SK-N-SH (cell line): ENCODE results near the gene COX10. TPM values are rescaled to one million over a fixed set of nuclear protein-coding genes. Genes with fewer than 3 reads are reported as not detected.

Experiments used
- CTCF ChIA-PET: fragments of 300-600, 350-600 bp; formaldehyde crosslinking; extraction: SDS; loops from one replicate; lab custom pipeline; 2021; lab: Yijun Ruan, JAX
- POLR2A ChIA-PET: fragments of 350-600 bp; sonication (Branson Sonifier 250); formaldehyde crosslinking; extraction: SDS; loops from one replicate; lab custom pipeline; 2020; ENCODE audit warnings: antibody characterized with exemption, inconsistent platforms; lab: Yijun Ruan, JAX
- DNase-seq: peaks from one replicate; pipeline ENCODE4 v3.0.0; 2012
- H2AFZ ChIP-seq: fragments of 200-600 bp; sonication (generic); 2 replicates; pipeline ENCODE4 v1.8.1; 2016; ENCODE audit warnings: antibody characterized with exemption, mild to moderate bottlenecking, low read depth
- H3F3A ChIP-seq: fragments of 200-600 bp; sonication (generic); replicated peaks from 2 replicates; pipeline ENCODE3; 2016; ENCODE audit warnings: antibody characterized with exemption, mild to moderate bottlenecking; ENCODE audit not compliant: insufficient read depth
- H3K27ac ChIP-seq, 2 experiments: fragments of 200-500 bp in 1 of 2; fragments of 200-600 bp in 1 of 2; sonication (Bioruptor generic) in 1 of 2; sonication (generic), shearing (Covaris generic) in 1 of 2; 2 replicates each; pipeline versions ENCODE4 v1.5.1 to v1.6.1; 2014 to 2016; ENCODE audit warnings: low read depth in 2 of 2, inconsistent platforms in 1 of 2, low read length in 1 of 2, mild to moderate bottlenecking in 1 of 2, mixed read lengths in 1 of 2
- H3K27me3 ChIP-seq: fragments of 200-600 bp; sonication (generic), shearing (Covaris generic); 2 replicates; pipeline ENCODE4 v1.6.1; 2016; ENCODE audit warnings: mixed run types; ENCODE audit not compliant: insufficient read depth
- H3K36me3 ChIP-seq, 2 experiments: fragments of 200-500 bp in 1 of 2; fragments of 200-600 bp in 1 of 2; sonication (Bioruptor generic) in 1 of 2; sonication (generic) in 1 of 2; replicated peaks in 1 of 2; 2 replicates each; pipeline versions ENCODE3 to v1.5.1; 2014 to 2016; ENCODE audit warnings: low read length in 1 of 2, mild to moderate bottlenecking in 1 of 2; ENCODE audit not compliant: insufficient read depth in 2 of 2, control insufficient read depth in 1 of 2
- H3K4me1 ChIP-seq, 2 experiments: fragments of 200-500 bp in 1 of 2; fragments of 200-600 bp in 1 of 2; sonication (Bioruptor generic) in 1 of 2; sonication (generic), shearing (Covaris generic) in 1 of 2; 2 replicates each; pipeline versions ENCODE4 v1.5.1 to v1.6.1; 2014 to 2016; ENCODE audit warnings: low read depth in 1 of 2, low read length in 1 of 2, mixed run types in 1 of 2; ENCODE audit not compliant: insufficient read depth in 2 of 2, control insufficient read depth in 1 of 2
- H3K4me2 ChIP-seq: fragments of 200-600 bp; sonication (generic), shearing (Covaris generic); 2 replicates; pipeline ENCODE4 v1.6.1; 2017; ENCODE audit warnings: mixed run types
- H3K4me3 ChIP-seq, 2 experiments: fragments of 200-500 bp in 1 of 2; fragments of 200-600 bp in 1 of 2; sonication (Bioruptor generic) in 1 of 2; sonication (generic), shearing (Covaris generic) in 1 of 2; 2 replicates each; pipeline versions ENCODE4 v1.5.1 to v1.8.1; 2014 to 2016; ENCODE audit warnings: low read depth in 2 of 2, inconsistent platforms in 1 of 2, low read length in 1 of 2, mild to moderate bottlenecking in 1 of 2, mixed read lengths in 1 of 2, moderate library complexity in 1 of 2
- H3K79me2 ChIP-seq: fragments of 200-600 bp; sonication (generic); 2 replicates; pipeline ENCODE4 v1.8.1; 2017; ENCODE audit warnings: mild to moderate bottlenecking; ENCODE audit not compliant: insufficient read depth
- H3K9ac ChIP-seq: fragments of 200-600 bp; sonication (generic); 2 replicates; pipeline ENCODE4 v1.6.1; 2017; ENCODE audit warnings: mixed run types
- H3K9me2 ChIP-seq: fragments of 200-600 bp; sonication (generic); 2 replicates; pipeline ENCODE4 v1.6.1; 2017; ENCODE audit warnings: mixed run types
- H3K9me3 ChIP-seq: fragments of 200-600 bp; sonication (generic); 2 replicates; pipeline ENCODE4 v1.6.1; 2017; ENCODE audit warnings: mixed run types, mild to moderate bottlenecking, moderate library complexity
- H4K20me1 ChIP-seq: fragments of 200-600 bp; sonication (generic); 2 replicates; pipeline ENCODE4 v1.6.1; 2017; ENCODE audit warnings: mild to moderate bottlenecking, mixed run types; ENCODE audit not compliant: insufficient read depth
- CHD2 ChIP-seq: fragments of 150-350 bp; IDR thresholded peaks from 2 replicates; pipeline ENCODE4 v1.6.1; 2018; ENCODE audit warnings: low read length; ENCODE audit not compliant: partially characterized antibody
- FOSL2 ChIP-seq: IDR thresholded peaks from 2 replicates; pipeline ENCODE4 v1.4.0; 2012; ENCODE audit warnings: low read depth, mild to moderate bottlenecking, moderate library complexity, borderline replicate concordance
- FOXJ3 ChIP-seq: sonication (generic); formaldehyde crosslinking; IDR thresholded peaks from 2 replicates; pipeline ENCODE4 v1.5.1; 2020; ENCODE audit warnings: mild to moderate bottlenecking, missing genetic modification reagents
- FOXM1 ChIP-seq: IDR thresholded peaks from 2 replicates; pipeline ENCODE4 v1.4.0; 2012; ENCODE audit warnings: low read depth, mild to moderate bottlenecking
- GATA2 ChIP-seq: sonication (generic); formaldehyde crosslinking; IDR thresholded peaks from 2 replicates; pipeline ENCODE4 v1.5.0; 2020; ENCODE audit warnings: mild to moderate bottlenecking, missing genetic modification reagents
- MEF2A ChIP-seq: IDR thresholded peaks from 2 replicates; pipeline ENCODE4 v1.4.0; 2012; ENCODE audit warnings: low read depth, borderline replicate concordance
- NFIC ChIP-seq: IDR thresholded peaks from 2 replicates; pipeline ENCODE4 v1.4.0; 2012; ENCODE audit warnings: borderline replicate concordance
- NRF1 ChIP-seq: IDR thresholded peaks from 2 replicates; pipeline ENCODE4 v1.6.1; 2012; ENCODE audit warnings: low read depth, mild to moderate bottlenecking, low read length
- PBX3 ChIP-seq: IDR thresholded peaks from 2 replicates; pipeline ENCODE4; 2012
- RAD21 ChIP-seq: IDR thresholded peaks from 2 replicates; pipeline ENCODE4 v1.6.1; 2012; ENCODE audit warnings: mild to moderate bottlenecking, low read length
- TEAD4 ChIP-seq: IDR thresholded peaks from 2 replicates; pipeline ENCODE4 v1.4.0; 2012; ENCODE audit warnings: mild to moderate bottlenecking, borderline replicate concordance; ENCODE audit not compliant: insufficient read depth
- YY1 ChIP-seq: IDR thresholded peaks from 2 replicates; pipeline ENCODE4 v1.4.0; 2012; ENCODE audit warnings: low read depth, mild to moderate bottlenecking
- WGBS: methylation state at CpG from one replicate; pipeline ENCODE4 v1.1.6; 2017; ENCODE audit warnings: low lambda C conversion rate; 5-methylcytosine and 5-hydroxymethylcytosine counted together
- polyA plus RNA-seq, 3 experiments: library from polyadenylated mRNA; depleted of rRNA; stranded (reverse); fragments of >200 nt; gene quantifications; 2 replicates each; pipeline ENCODE4 v1.2.3, GENCODE V29; 2012
- TF ChIP-seq, protein P1 (sequence below): IDR thresholded peaks from 2 replicates; pipeline ENCODE4 v1.4.0; 2012; ENCODE audit warnings: low read depth, borderline replicate concordance
- TF ChIP-seq, protein P2 (sequence below): fragments of 150-350 bp; IDR thresholded peaks from 2 replicates; pipeline ENCODE4 v1.6.1; 2016; ENCODE audit warnings: mild to moderate bottlenecking, low read depth, low read length
- TF ChIP-seq, protein P3 (sequence below): IDR thresholded peaks from 2 replicates; pipeline ENCODE4 v1.6.1; 2012; ENCODE audit warnings: mild to moderate bottlenecking, low read depth, low read length, moderate library complexity

Gene COX10
- polyA plus RNA-seq, 1 of the 3 experiments (the other 2 are of a cell fraction) = 8.7 TPM

GRCh38 chr17:14104734-14105133, 35.4 kb downstream of the COX10 start:
- ChIA-PET POLR2A (no interaction called here), CTCF (no interaction called here)
- no peaks in the 10 kb centered on the region for H3K27me3 ChIP-seq
- H3K36me3 ChIP-seq = peaks cover 3 to 21% of the 10 kb centered on the region in 2 experiments
- 67% methylated on average over 3 of the region's 3 CpGs for WGBS
- H3K4me1 ChIP-seq = no peaks in the 10 kb centered on the region
- H3K79me2 ChIP-seq = peaks cover 5% of the 10 kb centered on the region
- TF ChIP-seq RAD21 (no peak), MEF2A (no peak), NFIC (no peak), TEAD4 (no peak), PBX3 (no peak), YY1 (no peak), FOSL2 (no peak)
- TF ChIP-seq, protein P1, sequence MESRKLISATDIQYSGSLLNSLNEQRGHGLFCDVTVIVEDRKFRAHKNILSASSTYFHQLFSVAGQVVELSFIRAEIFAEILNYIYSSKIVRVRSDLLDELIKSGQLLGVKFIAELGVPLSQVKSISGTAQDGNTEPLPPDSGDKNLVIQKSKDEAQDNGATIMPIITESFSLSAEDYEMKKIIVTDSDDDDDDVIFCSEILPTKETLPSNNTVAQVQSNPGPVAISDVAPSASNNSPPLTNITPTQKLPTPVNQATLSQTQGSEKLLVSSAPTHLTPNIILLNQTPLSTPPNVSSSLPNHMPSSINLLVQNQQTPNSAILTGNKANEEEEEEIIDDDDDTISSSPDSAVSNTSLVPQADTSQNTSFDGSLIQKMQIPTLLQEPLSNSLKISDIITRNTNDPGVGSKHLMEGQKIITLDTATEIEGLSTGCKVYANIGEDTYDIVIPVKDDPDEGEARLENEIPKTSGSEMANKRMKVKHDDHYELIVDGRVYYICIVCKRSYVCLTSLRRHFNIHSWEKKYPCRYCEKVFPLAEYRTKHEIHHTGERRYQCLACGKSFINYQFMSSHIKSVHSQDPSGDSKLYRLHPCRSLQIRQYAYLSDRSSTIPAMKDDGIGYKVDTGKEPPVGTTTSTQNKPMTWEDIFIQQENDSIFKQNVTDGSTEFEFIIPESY = no peak
- H3K9me2 ChIP-seq = no peaks in the 10 kb centered on the region
- peaks cover 7% of the 10 kb centered on the region for H3F3A ChIP-seq
- H3K9me3 ChIP-seq = no peaks in the 10 kb centered on the region
- no peak overlapping the region for H3K4me3 ChIP-seq
- no peak overlapping the region for H3K4me2 ChIP-seq
- H4K20me1 ChIP-seq = no peaks in the 10 kb centered on the region
- no peak overlapping the region for H3K27ac ChIP-seq
- no peak overlapping the region for H2AFZ ChIP-seq
- no peak overlapping the region for H3K9ac ChIP-seq
- no peak for DNase-seq

- Histone ChIP-seq H4K20me1 (no peaks in the 10 kb centered on the region), H3K27me3 (no peaks in the 10 kb centered on the region), H2AFZ (no peak overlapping the region), H3K79me2 (no peaks in the 10 kb centered on the region), H3K27ac (no peak overlapping the region), H3K9ac (no peak overlapping the region), H3K4me3 (no peak overlapping the region), H3K4me2 (no peak overlapping the region), H3K36me3 (peaks cover 3 to 9% of the 10 kb centered on the region in 2 experiments), H3K4me1 (no peaks in the 10 kb centered on the region), H3F3A (peaks cover 7% of the 10 kb centered on the region), H3K9me2 (no peaks in the 10 kb centered on the region), H3K9me3 (no peaks in the 10 kb centered on the region)
- ChIA-PET CTCF (no interaction called here), POLR2A (no interaction called here)
- TF ChIP-seq FOXJ3 (CRISPR knock-in tag) (no peak), FOXM1 (no peak), GATA2 (no peak), PBX3 (no peak), FOSL2 (no peak), CHD2 (no peak), NRF1 (no peak)
- TF ChIP-seq, protein P2, sequence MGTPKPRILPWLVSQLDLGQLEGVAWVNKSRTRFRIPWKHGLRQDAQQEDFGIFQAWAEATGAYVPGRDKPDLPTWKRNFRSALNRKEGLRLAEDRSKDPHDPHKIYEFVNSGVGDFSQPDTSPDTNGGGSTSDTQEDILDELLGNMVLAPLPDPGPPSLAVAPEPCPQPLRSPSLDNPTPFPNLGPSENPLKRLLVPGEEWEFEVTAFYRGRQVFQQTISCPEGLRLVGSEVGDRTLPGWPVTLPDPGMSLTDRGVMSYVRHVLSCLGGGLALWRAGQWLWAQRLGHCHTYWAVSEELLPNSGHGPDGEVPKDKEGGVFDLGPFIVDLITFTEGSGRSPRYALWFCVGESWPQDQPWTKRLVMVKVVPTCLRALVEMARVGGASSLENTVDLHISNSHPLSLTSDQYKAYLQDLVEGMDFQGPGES = no peak
- TF ChIP-seq, protein P3, sequence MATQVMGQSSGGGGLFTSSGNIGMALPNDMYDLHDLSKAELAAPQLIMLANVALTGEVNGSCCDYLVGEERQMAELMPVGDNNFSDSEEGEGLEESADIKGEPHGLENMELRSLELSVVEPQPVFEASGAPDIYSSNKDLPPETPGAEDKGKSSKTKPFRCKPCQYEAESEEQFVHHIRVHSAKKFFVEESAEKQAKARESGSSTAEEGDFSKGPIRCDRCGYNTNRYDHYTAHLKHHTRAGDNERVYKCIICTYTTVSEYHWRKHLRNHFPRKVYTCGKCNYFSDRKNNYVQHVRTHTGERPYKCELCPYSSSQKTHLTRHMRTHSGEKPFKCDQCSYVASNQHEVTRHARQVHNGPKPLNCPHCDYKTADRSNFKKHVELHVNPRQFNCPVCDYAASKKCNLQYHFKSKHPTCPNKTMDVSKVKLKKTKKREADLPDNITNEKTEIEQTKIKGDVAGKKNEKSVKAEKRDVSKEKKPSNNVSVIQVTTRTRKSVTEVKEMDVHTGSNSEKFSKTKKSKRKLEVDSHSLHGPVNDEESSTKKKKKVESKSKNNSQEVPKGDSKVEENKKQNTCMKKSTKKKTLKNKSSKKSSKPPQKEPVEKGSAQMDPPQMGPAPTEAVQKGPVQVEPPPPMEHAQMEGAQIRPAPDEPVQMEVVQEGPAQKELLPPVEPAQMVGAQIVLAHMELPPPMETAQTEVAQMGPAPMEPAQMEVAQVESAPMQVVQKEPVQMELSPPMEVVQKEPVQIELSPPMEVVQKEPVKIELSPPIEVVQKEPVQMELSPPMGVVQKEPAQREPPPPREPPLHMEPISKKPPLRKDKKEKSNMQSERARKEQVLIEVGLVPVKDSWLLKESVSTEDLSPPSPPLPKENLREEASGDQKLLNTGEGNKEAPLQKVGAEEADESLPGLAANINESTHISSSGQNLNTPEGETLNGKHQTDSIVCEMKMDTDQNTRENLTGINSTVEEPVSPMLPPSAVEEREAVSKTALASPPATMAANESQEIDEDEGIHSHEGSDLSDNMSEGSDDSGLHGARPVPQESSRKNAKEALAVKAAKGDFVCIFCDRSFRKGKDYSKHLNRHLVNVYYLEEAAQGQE = no peak
- no peak for DNase-seq
These were observed 38.6 kb downstream of the COX10 start for GRCh38 chr17:14107889-14108288.
